PC-9 (cell line): Measurements from ENCODE around the gene PNMA6F.

Source experiments
- EZH2 ChIP-seq: fragments of 200-600 bp; sonication (generic); IDR thresholded peaks from 2 replicates; pipeline ENCODE4 v1.8.0; 2017; ENCODE audit warnings: antibody characterized with exemption, low read depth
- TF ChIP-seq, protein P1 (sequence below): fragments of 200-600 bp; sonication (generic); conservative IDR thresholded peaks from 2 replicates; pipeline ENCODE4 v1.6.1; 2017; ENCODE audit warnings: mixed run types, antibody characterized with exemption, mild to moderate bottlenecking, moderate library complexity

DNA sequence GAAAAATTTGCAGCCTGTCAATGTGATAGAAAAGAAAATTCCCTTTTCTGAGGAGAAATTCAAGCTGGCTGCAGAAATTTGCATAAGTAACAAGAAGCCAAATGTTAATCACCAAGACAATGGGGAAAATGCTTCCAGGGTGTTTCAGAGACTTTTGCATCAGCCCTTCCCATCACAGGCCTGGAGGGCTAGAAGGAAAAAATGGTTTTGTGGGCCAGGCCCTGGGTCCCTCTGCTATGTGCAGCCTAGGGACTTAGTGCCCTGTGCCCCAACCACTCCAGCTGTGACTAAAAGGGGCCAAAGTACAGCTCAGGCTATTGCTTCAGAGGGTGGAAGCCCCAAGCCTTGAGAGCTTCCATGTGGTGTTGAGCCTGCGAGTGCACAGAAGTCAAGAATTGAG, 36.3 kb upstream of the PNMA6F start:
- no peak for TF ChIP-seq EZH2
- TF ChIP-seq, protein P1, sequence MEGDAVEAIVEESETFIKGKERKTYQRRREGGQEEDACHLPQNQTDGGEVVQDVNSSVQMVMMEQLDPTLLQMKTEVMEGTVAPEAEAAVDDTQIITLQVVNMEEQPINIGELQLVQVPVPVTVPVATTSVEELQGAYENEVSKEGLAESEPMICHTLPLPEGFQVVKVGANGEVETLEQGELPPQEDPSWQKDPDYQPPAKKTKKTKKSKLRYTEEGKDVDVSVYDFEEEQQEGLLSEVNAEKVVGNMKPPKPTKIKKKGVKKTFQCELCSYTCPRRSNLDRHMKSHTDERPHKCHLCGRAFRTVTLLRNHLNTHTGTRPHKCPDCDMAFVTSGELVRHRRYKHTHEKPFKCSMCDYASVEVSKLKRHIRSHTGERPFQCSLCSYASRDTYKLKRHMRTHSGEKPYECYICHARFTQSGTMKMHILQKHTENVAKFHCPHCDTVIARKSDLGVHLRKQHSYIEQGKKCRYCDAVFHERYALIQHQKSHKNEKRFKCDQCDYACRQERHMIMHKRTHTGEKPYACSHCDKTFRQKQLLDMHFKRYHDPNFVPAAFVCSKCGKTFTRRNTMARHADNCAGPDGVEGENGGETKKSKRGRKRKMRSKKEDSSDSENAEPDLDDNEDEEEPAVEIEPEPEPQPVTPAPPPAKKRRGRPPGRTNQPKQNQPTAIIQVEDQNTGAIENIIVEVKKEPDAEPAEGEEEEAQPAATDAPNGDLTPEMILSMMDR, result no peak
